Naive B cell (primary cell): ENCODE results near the gene B3GNT9. TPM values are rescaled to one million over a fixed set of nuclear protein-coding genes. Genes with fewer than 3 reads are reported as not detected.

Source experiments
- ATAC-seq, 2 donors: fragments of 150-1000 bp; cut with Tn5 transposase; 2 replicates each; pipeline ENCODE4 v1.10.0; 2021; ENCODE audit warnings: low read depth in 2 of 2, mild to moderate bottlenecking in 2 of 2, moderate library complexity in 2 of 2
- DNase-seq: peaks from one replicate; pipeline ENCODE4 v3.0.0; 2022
- H3K27ac Mint-ChIP-seq, 6 donors: one replicate each; pipeline ENCODE4 v1.8.0; 2020 to 2022; ENCODE audit warnings: mild to moderate bottlenecking in 6 of 6, mixed read lengths in 6 of 6, moderate library complexity in 5 of 6, inconsistent platforms in 2 of 6
- H3K27me3 Mint-ChIP-seq, 3 donors: one replicate each; pipeline ENCODE4 v1.8.0; 2021 to 2022; ENCODE audit warnings: mixed read lengths in 3 of 3, mild to moderate bottlenecking in 1 of 3
- H3K36me3 Mint-ChIP-seq, 2 donors: one replicate each; pipeline ENCODE4 v1.8.0; 2020 to 2022; ENCODE audit warnings: mixed read lengths in 2 of 2, inconsistent platforms in 1 of 2, mild to moderate bottlenecking in 1 of 2
- H3K4me1 Mint-ChIP-seq, 3 donors: one replicate each; pipeline ENCODE4 v1.8.0; 2020 to 2022; ENCODE audit warnings: mixed read lengths in 3 of 3, inconsistent platforms in 1 of 3, mild to moderate bottlenecking in 1 of 3, moderate library complexity in 1 of 3
- H3K4me3 Mint-ChIP-seq, 8 donors: one replicate each; pipeline ENCODE4 v1.8.0; 2020 to 2022; ENCODE audit warnings: mild to moderate bottlenecking in 8 of 8, mixed read lengths in 8 of 8, moderate library complexity in 8 of 8, inconsistent platforms in 2 of 8
- H3K9me3 Mint-ChIP-seq, 7 donors: one replicate each; pipeline ENCODE4 v1.8.0; 2020 to 2022; ENCODE audit warnings: mixed read lengths in 7 of 7, mild to moderate bottlenecking in 5 of 7, inconsistent platforms in 2 of 7, moderate library complexity in 1 of 7
- polyA plus RNA-seq, 6 donors: library from polyadenylated mRNA; unstranded; fragments of 300-500 nt; fragmentation: Illumina TruSeq; gene quantifications; one replicate each; pipeline ENCODE4 v1.2.3, GENCODE V29; 2021; ENCODE audit warnings: low read depth in 6 of 6

B3GNT9 gene
- polyA plus RNA-seq, 6 donors from 2014 or later: 0.09 to 0.73 (median 0.36) TPM; not detected in 2

GRCh38 chr16:67191411-67191994, 40.7 kb upstream of the B3GNT9 start:
- peaks cover 23 to 39% (median 39%) of the 10 kb centered on the region in 3 donors for H3K4me1 Mint-ChIP-seq
- peaks cover 2 to 8% of the 10 kb centered on the region in 2 donors for H3K36me3 Mint-ChIP-seq
- no peaks in the 10 kb centered on the region for H3K9me3 Mint-ChIP-seq
- ATAC-seq: peak in 1 of 2 donors; percentile 1
- peak overlapping the region; percentile 56 to 97 (median 86) for H3K27ac Mint-ChIP-seq
- peaks cover 0 to 4% (median 0%) of the 10 kb centered on the region in 3 donors for H3K27me3 Mint-ChIP-seq
- H3K4me3 Mint-ChIP-seq: peak overlapping the region; percentile 80 to 95 (median 92)
- no peak for DNase-seq

GRCh38 chr16:67190448-67191399, 39.9 kb upstream of the B3GNT9 start:
- peak overlapping the region in 4 of 8 donors; percentile 15 to 94 (median 86) for H3K4me3 Mint-ChIP-seq
- peaks cover 0 to 4% (median under 1%) of the 10 kb centered on the region in 3 donors for H3K27me3 Mint-ChIP-seq
- H3K9me3 Mint-ChIP-seq: no peaks in the 10 kb centered on the region
- H3K36me3 Mint-ChIP-seq: peaks cover 0 to under 1% of the 10 kb centered on the region in 2 donors
- peak overlapping the region in 1 of 6 donors; percentile 84 for H3K27ac Mint-ChIP-seq
- H3K4me1 Mint-ChIP-seq: peaks cover 17 to 35% (median 32%) of the 10 kb centered on the region in 3 donors
- ATAC-seq: no peak
- DNase-seq: no peak

- Mint-ChIP-seq H3K4me1 (peaks cover 23 to 42% (median 35%) of the 10 kb centered on the region in 3 donors), H3K36me3 (no peaks in the 10 kb centered on the region), H3K27me3 (peaks cover 0 to 10% (median 7%) of the 10 kb centered on the region in 3 donors), H3K27ac (no peak within 1 kb of the TSS), H3K9me3 (no peaks in the 10 kb centered on the region), H3K4me3 (peak within 1 kb of the TSS in 5 of 8 donors; percentile 15 to 94 (median 59))
- ATAC-seq (no peak), DNase-seq (no peak)
Measured at GRCh38 chr16:67190041-67190440, 39.2 kb upstream of the B3GNT9 start, which contains the start of gene EXOC3L1. Gene EXOC3L1 (minus strand): TSS chr16:67190136. CDS start chr16:67189676, 460 bp downstream.

GRCh38 chr16:67188798-67189197, 38.0 kb upstream of the B3GNT9 start:
- peaks cover 0 to 10% (median 7%) of the 10 kb centered on the region in 3 donors for H3K27me3 Mint-ChIP-seq
- DNase-seq: no peak
- no peaks in the 10 kb centered on the region for H3K9me3 Mint-ChIP-seq
- H3K27ac Mint-ChIP-seq: no peak overlapping the region
- H3K4me1 Mint-ChIP-seq: peaks cover 19 to 34% (median 33%) of the 10 kb centered on the region in 3 donors
- ATAC-seq: no peak
- no peaks in the 10 kb centered on the region for H3K36me3 Mint-ChIP-seq
- H3K4me3 Mint-ChIP-seq: no peak overlapping the region

- no peak for ATAC-seq
- H3K36me3 Mint-ChIP-seq: no peaks in the 10 kb centered on the region
- peaks cover 0 to 10% (median 7%) of the 10 kb centered on the region in 3 donors for H3K27me3 Mint-ChIP-seq
Measured at GRCh38 chr16:67188323-67188722, 37.5 kb upstream of the B3GNT9 start.

GRCh38 chr16:67187175-67187890, 36.5 kb upstream of the B3GNT9 start:
- no peak for DNase-seq
- Mint-ChIP-seq H3K27me3 (peaks cover 0 to 10% (median 7%) of the 10 kb centered on the region in 3 donors), H3K27ac (no peak overlapping the region), H3K36me3 (no peaks in the 10 kb centered on the region), H3K4me3 (peak overlapping the region in 1 of 8 donors; percentile 21), H3K9me3 (no peaks in the 10 kb centered on the region), H3K4me1 (peaks cover 16 to 19% (median 18%) of the 10 kb centered on the region in 3 donors)
- no peak for ATAC-seq

More at GRCh38 chr16:67188323-67188722, 37.5 kb upstream of the B3GNT9 start:
- DNase-seq: no peak
- Mint-ChIP-seq H3K9me3 (no peaks in the 10 kb centered on the region), H3K27ac (no peak overlapping the region), H3K4me1 (peaks cover 16 to 29% (median 28%) of the 10 kb centered on the region in 3 donors), H3K4me3 (peak overlapping the region in 1 of 8 donors; percentile 29)

- no peak for ATAC-seq
- Mint-ChIP-seq H3K27me3 (peaks cover 0 to 7% (median 5%) of the 10 kb centered on the region in 3 donors), H3K4me3 (peak overlapping the region in 1 of 8 donors; percentile 40), H3K9me3 (no peaks in the 10 kb centered on the region), H3K4me1 (peaks cover 11 to 15% (median 14%) of the 10 kb centered on the region in 3 donors), H3K36me3 (no peaks in the 10 kb centered on the region), H3K27ac (no peak overlapping the region)
- no peak for DNase-seq
Measured at GRCh38 chr16:67186550-67186950, 35.8 kb upstream of the B3GNT9 start.

GRCh38 chr16:67185651-67186134, 34.9 kb upstream of the B3GNT9 start:
- no peak for ATAC-seq
- Mint-ChIP-seq H3K4me3 (peak overlapping the region in 5 of 8 donors; percentile 89 to 98 (median 91)), H3K27ac (peak overlapping the region in 3 of 6 donors; percentile 83 to 96 (median 95)), H3K4me1 (peaks cover 7 to 10% (median 9%) of the 10 kb centered on the region in 3 donors), H3K36me3 (no peaks in the 10 kb centered on the region), H3K9me3 (no peaks in the 10 kb centered on the region), H3K27me3 (peaks cover 0 to 7% (median 5%) of the 10 kb centered on the region in 3 donors)
- DNase-seq: no peak

- H3K4me1 Mint-ChIP-seq: peaks cover 7 to 10% (median 9%) of the 10 kb centered on the region in 3 donors
- no peaks in the 10 kb centered on the region for H3K36me3 Mint-ChIP-seq
- no peaks in the 10 kb centered on the region for H3K9me3 Mint-ChIP-seq
- H3K4me3 Mint-ChIP-seq: peak overlapping the region in 6 of 8 donors; percentile 89 to 98 (median 90)
- peaks cover 0 to 7% (median 5%) of the 10 kb centered on the region in 3 donors for H3K27me3 Mint-ChIP-seq
- peak; percentile 21 to 26 for ATAC-seq
- DNase-seq: peak; percentile 80
- H3K27ac Mint-ChIP-seq: peak overlapping the region in 4 of 6 donors; percentile 57 to 96 (median 89)
Measured at GRCh38 chr16:67184995-67185650, 34.3 kb upstream of the B3GNT9 start.

- ATAC-seq: no peak
Measured at GRCh38 chr16:67184453-67184994, 33.7 kb upstream of the B3GNT9 start.

GRCh38 chr16:67183627-67184452, 33.0 kb upstream of the B3GNT9 start, which contains the start of gene MATCAP1:
Gene MATCAP1 (minus strand): TSS chr16:67183963. CDS start chr16:67180610, 3,353 bp downstream.
- H3K36me3 Mint-ChIP-seq: no peaks in the 10 kb centered on the region
- DNase-seq (peak; percentile 96), ATAC-seq (peak; percentile 92 to 93)
- H3K4me3 Mint-ChIP-seq: peak within 1 kb of the TSS in 5 of 8 donors; percentile 36 to 98 (median 79)
- H3K27me3 Mint-ChIP-seq: peaks cover 5 to 18% (median 10%) of the 10 kb centered on the region in 3 donors
- no peaks in the 10 kb centered on the region for H3K9me3 Mint-ChIP-seq
- H3K4me1 Mint-ChIP-seq: peaks cover 7 to 13% (median 10%) of the 10 kb centered on the region in 3 donors
- peak within 1 kb of the TSS in 2 of 6 donors; percentile 56 to 58 for H3K27ac Mint-ChIP-seq

More at GRCh38 chr16:67184453-67184994, 33.7 kb upstream of the B3GNT9 start:
- Mint-ChIP-seq H3K36me3 (no peaks in the 10 kb centered on the region), H3K4me1 (peaks cover 7 to 10% (median 9%) of the 10 kb centered on the region in 3 donors), H3K27me3 (peaks cover 0 to 11% (median 9%) of the 10 kb centered on the region in 3 donors), H3K4me3 (peak overlapping the region in 5 of 8 donors; percentile 36 to 98 (median 79)), H3K9me3 (no peaks in the 10 kb centered on the region), H3K27ac (peak overlapping the region in 2 of 6 donors; percentile 56 to 58)
- no peak for DNase-seq
